Measurements from ENCODE around the gene CNTN4.
"Not testable (repeated sequence)": the region's sequence is repeated elsewhere in the genome, so short reads cannot be mapped to it uniquely, and the experiment has no call there.

The CNTN4 gene

DNA sequence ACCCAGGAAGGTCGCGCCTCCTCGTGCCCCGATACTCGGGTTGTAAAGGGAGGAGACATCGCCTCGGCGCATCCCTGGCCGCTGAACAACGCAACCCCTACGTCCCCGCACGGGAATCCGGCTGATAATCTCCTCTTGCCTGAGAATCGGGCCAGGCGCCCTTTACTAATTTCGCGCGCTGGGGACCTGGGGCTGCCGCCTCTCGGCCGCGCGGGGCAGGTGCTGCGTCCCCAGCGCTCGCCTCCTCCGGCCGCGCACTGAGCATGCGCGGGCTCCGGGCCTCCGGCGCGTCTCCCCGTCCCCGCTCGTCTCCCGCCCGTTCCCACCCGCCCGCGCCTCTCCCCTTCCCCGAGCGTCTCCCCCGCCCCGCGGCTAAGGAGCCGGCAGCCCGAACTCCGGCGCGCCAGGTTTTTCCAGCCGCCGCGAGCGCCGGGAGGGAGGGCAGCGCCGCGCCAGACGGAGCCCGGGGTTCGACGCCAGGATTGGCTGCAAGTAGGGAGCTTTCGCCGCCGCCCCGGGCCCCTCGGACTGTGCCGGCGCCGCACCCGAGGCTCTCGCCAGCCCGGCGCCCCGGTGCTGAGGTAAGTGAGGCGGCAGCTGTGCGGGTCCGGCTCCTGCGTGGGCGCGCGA lies at the start of gene CNTN4:
CNTN4 (plus strand) TSS at position 469 of the 630 bp plus-strand sequence.
- peak; percentile 84 for DNase-seq

DNA sequence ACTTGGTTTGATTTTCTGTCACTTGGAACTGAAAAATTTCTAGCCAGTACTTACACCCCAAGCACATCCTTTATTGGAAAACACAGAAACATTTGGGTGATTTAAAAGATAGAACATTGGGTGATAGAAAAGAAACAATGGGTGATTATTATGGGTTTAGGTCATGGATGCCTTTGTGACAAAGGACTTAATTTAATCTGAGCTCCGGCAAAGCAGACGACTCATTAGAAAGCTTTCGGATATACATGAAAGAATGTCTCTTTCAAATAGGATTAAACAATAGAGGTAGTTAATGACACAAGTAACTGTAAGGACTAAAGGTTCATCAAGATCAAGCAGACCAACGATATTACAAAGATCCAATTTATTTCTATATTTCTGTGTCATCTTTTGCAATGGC lies 37.3 kb upstream of the CNTN4 start:
- DNase-seq: no peak

DNA sequence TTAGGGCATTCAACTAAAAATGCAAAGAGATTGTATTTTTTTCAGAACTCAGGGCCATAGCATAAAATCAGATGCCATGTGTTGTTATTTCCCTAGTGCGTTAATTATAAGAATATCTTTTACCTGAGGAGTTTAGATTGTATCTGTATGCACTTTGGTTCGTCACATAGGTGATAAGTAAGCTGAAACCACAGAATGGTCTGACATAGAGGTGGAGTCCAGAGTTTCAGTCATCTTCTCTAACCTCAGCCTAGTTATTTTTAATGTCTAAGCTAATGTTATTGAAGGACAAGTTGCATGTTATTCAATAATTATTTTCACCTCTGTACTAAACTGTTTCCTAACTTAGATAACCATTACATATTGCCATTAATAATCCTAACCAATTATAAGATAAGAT lies 27.1 kb upstream of the CNTN4 start:
- no peak for DNase-seq

DNA sequence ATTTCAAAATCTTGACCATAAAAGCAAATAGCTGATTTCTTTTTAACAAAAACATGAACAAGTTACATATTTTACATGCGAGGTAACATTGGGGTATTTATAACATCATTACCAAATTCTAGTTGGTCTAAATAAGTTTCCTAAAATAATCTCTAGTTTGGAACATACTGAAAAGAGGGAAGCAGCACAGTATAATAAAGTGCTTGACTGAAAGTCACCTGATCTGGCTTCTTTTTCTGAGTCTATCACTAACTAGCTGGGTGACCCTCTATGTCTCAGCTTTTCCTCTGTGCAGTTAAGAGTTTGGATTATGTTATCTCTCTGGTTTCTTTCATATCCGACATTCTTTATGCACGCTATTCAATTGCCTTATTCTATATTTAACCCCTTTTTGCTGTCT lies 19.8 kb upstream of the CNTN4 start:
- DNase-seq: no peak

DNA sequence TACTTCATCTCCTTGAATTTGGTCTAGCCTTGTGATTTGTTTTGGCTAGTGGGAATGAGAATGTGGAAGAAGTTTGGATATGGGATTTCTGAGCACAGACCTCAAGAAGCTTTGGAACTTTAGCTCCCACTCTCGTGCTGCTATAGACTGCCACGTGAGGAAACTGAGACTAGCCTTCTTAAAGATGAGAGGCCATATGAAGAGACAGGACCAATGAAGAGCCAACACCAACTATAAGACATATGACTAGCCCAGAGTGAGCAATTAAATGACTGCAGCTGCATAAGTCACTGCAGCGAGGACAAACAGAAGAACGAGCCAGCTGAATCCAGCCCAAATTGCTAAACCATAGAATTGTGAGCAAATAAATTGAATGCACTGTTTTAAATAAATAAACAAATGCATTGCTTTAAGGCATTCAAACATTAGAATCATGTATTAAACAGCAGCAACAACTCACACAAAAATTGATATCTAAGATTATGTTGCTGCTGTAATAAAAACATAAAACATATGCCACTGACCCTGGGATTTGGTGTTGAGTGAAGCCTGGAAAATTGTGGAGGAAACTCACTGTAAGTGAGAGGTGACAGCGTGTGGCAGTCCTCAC lies 15.7 kb upstream of the CNTN4 start:
- DNase-seq: no peak

DNA sequence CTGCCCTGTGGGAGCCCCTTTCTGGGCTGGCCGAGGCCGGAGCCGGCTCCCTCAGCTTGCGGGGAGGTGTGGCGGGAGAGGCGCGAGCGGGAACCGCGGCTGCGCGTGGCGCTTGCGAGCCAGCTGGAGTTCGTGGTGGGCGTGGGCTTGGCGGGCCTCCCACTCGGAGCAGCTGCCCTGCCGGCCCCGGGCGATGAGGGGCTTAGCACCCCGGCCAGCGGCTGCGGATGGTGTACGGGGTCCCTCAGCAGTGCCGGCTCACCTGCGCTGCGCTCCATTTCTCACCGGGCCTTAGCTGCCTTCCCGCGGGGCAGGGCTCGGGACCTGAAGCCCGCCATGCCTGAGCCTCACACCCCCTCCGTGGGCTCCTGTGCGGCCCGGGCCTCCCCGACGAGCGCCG lies 15.1 kb upstream of the CNTN4 start:
- not testable (repeated sequence) for DNase-seq

DNA sequence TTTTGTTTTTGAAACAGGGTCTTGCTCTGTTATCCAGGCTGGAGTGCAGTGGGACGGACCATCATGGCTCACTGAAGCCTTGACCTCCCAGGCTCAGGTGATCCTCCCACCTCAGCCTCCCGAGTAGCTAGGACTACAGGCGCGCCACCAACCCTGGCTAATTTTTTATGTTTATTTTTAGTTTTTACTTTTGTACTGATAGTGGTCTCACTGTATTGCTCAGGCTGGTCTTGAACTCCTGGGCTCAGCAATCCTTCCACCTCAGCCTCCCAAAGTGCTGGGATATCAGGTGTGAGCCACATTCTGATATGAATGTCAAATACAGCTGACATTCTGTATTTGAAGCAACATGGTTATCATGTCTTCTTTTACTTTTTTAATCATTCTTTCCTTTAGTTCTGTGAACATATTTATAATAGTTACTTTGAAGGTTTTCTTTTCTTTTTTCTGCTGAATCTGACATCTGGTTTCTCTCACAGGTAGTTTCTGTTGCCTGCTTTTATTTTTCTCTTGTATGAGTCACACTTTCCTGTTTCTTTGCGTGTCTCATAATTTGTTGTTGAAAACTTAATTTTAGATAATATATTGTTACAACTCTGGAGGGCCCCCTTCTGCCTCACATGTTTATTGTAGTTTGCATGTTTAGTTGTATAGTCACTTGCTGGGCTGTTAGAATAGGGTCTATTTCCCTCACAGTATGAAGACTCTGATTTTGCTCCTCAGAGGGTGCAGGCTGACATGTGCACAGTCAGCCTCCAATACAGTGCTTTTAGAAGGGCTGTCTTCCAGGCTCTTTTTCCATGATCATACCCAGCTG lies 8.4 kb upstream of the CNTN4 start:
- DNase-seq: no peak

DNA sequence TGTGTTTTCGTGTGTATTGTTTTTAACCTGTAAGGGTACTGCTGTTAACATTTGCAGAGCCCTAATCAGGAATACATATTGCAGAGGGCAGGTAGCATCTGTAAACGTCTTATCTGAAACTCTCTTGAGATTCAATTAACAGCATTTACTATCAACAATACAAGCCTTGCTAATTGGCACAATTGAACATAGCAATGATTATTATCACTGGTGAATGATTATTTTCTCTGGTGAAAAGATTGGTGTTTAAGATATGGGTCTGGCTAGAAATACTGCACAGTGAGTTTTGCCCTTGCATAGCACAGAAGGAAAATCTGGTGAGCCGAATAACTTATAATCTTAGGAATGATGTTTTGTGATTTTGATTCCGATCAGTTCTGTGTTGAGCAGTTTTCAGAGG lies 5.9 kb upstream of the CNTN4 start:
- DNase-seq: no peak

DNA sequence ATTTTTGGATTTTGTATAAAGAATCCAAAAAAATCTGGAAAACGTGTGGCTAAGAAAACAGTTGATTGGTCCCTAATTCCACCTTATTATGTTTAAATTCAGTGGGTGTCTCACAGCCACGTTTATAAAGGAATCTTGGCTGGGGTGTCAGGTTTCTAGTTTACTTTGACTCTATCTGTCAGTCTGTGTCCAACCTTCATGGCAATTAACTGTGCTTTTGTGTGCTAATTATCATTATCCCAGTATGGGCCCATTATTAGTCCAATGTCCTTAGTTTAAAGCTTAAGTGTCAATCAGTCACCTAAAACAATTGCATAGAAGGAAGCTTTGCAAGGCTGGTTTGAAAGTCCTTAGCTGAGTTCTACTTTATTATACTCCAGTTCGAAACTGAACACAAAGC lies 3.7 kb upstream of the CNTN4 start:
- no peak for DNase-seq

DNA sequence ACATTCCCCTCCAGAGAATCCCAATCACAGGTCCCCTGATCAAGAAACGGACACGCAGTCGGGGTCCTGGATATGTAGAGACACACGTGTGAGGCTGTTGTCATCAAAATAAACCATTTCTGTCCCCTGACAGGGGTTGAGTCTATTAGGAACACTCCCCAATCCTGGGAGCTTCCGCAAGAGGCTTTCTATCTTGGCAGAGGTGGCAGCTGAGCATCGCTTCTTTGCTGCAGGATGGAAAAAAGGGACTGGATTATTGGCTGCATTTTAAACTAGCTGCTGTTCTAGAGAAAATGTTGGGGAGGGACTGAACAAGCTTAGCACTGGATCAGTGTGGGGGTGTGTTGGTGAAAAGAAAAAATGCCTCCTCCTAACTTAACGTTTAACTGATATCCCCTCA lies 2.5 kb upstream of the CNTN4 start:
- no peak for DNase-seq

DNA sequence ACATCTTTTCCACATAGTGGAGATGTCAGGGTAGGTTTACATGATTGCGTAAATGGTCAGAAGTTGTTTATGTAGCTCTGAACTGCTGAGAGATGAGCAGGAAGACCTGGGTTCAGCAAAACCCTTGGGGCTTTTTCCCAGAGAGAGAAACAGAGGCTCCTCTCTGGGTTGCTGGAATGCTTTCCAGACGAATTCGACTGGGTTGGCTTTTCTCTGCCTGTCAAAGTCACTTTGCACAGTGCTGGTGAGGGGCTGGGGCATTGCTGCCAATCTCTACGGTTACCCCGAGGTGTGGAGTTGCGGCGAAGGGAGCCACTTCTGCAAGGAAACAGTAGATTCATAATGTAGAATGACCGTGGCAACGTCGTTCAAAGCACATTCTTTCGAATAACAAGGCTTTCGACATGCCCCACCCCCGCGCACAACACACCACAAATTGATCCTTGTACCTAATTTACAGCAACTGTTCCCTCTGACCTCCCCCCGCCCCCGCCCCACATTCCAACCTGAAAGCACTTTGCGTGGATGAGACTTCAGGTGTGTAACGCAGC lies 950 bp upstream of the CNTN4 start:
- no peak for DNase-seq

DNA sequence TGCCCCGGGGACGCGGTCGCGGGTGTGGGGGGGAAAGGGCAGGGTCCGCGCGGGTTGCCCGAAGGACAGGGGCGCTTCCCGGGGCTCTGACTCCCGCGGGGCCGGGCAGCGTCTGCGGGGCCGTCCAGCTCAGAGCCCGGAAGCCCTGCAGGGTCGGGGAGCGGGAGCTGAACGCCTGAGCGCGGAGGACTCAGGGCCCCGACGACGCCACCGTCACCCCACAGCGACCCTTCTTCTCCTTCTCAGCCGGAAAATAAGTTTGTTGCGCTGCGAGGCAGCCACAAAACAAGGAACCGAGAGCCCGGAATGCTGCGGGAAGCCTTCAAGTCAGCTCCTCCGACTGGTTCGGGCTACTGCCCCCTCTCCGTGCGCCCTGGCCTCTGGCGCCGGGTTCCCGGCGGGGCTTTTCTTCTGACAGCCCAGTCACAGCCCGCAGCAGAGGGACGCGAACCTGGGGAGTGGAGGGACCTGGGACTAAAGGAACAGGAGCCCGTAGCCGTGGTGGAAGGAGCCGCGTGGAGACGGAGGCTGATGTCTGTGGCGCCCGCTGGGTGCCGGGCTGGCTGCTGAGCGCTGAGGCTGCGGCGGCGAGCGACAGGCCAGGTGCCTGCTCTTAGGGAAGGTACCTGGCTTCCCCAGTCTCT lies 484 bp downstream of the CNTN4 start:
- peak; percentile 20 for DNase-seq

DNA sequence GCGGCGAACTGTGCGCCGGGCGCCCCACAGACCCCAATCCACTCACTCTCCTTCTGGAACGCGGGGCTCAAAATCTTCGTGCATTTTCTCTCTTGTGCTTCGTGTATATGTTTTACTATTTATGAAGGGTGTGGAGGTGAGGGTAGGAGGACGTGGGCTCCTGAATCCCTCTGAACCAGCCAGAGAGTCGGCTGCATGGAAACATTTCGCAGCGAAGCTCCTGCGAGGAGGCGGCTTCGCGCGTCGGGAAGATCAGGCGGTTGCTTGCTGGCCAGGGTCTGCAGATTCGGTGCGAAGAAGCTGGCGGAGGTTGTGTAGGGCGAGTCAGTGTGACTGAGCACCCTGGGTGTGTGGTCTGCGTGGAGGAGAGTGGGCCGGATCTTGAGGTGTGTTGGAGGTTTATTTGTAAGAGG lies 1.1 kb downstream of the CNTN4 start:
- DNase-seq: no peak

DNA sequence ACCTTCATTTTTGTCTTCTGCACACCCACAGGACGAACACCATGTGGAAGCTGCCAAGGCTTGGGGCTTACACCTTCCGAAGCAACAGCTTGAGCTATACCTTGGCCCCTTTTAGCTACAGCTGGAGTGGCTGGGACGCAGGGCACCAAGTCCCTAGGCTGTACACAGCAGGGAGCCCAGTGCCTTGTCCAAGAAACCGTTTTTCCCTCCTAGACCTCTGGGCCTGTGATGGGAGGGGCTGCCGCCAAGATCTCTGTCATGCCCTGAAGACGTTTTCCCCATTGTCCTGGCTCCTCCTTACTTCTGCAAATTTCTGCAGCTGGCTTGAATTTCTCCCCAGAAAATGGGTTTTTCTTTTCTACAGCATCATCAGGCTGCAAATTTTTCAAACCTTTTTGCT lies 7.8 kb downstream of the CNTN4 start:
- no peak for DNase-seq

DNA sequence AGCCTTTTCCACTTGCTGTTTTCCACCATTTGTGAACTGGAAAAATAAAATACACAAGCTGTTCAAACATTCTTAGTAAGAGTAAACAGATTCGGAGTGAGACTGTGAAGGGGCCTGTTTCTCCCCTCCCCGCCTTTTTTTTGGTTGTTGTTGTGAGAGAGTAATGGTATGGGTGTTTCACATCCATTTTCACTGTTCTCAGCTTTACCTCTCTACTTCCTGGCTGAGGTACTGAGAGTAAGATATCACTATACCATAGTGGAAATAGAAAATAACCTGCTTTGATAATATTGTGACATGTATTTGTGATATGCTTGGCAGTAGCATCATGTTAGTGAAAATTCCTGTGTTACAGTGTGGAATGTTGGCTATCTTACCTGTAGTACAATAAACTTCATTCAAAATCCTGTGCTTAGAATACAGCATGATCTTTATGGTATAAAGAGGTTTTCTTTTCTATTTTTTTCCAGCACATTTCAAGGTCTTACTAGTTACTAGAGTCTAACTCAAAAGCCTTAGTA lies 12.0 kb downstream of the CNTN4 start:
- no peak for DNase-seq

DNA sequence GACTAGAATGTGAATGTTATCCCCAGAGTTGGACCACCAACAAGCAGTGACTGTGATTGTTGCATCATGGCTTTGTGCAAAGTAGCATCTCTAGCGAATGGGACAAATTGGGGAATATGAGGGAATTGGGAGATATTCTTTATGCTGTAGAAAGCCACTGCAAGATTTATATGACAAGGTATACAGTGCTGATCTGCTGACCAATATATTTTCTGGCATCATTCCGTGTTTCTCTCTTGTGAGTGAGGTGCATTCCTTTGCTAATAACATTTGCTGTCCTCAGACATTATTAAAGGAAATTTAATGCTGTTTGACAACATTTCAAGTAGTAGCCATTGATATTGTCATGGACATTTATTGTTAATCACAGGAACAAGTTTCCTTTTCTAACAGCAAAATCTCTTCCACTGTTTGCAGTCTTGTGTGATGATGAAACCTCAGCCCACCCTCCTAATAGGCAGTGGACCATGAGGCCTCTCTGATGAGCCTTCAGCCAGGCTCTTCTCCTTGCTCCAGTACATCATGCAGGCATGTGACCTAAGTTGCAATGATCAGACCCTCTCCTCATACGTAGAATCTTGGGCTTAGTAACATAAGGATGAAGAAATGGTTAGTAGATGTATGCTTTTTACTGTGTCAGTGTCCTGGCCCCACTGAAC lies 16.1 kb downstream of the CNTN4 start:
- no peak for DNase-seq

DNA sequence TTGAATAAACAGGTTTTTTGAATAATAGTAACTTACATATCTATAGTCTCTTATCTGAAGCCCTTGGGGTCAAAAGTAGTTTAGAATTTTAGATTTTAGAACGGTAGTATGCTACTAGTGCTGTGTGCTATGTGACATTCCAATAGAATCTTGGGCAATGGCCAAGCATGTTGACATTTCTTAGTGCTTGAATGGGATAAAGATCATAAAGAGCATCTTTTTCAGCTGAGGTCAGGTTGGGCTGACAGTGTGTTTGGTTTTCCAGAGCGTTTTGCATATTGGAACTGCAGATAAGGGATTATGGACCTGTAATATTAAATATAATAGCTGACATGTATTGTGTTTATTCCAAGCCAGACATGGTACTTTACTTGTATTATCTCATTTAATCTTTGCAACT lies 32.1 kb downstream of the CNTN4 start:
- DNase-seq: no peak

DNA sequence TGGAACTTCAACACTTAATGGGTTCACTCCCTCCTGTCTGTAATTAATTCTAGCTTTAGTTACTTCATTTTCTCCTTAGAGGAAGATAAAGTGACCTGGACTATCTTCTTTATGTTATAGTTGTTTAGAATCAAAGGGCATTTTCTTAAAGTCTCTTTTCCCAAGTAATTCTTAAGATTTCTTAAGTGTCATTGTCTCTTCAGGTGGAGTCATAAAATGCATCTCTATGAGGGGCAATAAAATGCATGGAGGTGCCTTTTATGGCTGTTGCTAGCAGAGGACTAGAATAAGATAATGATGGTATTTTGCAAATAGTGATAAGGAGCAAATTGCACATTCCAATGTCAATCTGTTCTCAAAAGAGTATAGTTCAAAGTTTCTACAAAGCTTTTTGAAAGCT lies 34.5 kb downstream of the CNTN4 start:
- no peak for DNase-seq

DNA sequence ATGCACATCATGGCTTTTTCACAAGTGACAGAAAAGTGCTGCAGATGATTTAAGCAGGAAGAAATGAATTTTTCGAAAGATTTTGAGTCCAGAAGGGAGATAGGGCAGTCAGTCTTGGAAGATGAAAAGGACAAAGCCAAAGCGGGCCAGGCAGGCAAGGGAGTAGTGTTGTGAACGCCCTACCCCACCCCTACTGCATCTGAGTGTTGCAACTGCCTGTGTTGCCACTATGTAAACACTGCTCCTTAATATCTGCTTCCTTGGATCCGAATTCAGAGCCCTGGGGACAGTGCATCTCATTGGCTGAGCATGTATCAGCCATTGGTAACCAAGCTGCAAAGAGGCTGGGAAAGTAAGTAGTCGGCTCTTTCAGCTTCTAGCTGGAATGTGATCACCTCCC lies 39.0 kb downstream of the CNTN4 start:
- DNase-seq: no peak

DNA sequence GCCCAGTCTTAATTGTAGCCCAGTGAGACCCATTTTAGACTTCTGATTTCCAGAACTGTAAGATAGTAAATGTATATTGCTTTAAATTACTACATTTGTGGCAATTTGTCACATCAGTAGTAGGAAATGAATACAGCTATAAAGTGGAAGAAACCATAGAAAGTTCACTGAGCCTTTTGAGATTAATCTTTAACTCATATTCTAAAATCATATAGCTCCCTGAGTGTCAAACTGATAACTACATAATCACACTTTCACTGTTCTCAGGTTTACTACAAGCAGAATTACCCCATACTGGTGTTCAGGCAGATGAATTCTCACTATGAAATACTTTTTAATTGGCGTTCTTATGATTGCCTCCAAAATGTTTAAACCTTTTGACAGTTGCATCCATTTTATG lies 42.8 kb downstream of the CNTN4 start:
- DNase-seq: no peak

DNA sequence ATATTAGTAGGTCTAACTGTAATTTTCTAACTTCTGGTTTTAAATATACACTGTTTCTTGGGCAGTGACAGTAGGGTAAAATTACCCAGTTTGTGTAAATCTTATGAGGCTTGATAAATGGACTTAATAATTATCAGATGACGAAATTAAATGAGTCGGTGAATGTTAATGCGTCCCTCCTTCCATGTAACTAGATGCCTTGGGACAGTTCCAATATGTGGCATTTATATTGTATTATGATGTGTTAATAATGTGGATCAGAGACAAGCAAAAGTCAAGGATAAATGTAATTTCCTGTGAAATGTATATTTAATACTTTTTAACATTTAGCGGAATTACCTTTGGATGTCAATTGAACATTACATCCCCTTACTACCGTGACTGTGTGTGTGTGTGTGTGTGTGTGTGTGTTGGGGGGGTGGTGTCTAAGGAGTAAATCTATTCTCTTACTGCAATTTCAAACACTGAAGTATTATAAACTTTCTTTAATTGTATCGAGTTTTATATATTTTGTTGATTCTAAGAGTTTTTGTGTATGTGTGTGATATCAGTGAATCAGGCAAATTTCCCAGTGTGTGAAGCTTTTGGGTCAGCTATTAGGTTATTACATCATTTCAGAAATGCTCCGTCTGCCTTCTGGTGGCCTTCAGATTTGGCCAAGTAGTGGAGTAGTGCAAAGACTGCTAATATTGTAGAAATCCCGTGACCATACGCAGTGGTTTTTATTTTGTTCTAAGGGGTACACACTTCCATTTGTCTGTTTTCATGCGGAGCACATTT lies 50.1 kb downstream of the CNTN4 start:
- no peak for DNase-seq

DNA sequence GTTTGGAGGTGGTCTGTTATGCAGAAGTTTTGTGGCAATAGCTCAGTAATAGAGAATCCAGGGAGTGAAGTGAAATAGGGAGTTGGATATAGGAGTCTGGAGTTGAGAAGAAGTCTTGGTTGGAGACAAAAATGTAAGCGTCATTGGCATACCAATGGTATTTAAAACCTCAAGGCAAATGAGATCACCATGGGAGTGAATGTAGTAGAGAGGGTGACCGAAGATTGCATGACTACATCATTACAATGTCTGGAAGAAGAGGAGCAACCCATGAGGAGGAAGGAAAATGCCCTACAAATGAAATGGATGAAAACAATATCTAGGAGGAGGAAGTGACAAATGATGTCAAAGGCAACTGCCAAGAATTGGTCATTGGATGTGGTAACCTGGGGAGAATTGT lies 54.4 kb downstream of the CNTN4 start:
- no peak for DNase-seq

Measured in NCI-H510A (cell line).